Stimulated activated naive CD8-positive, alpha-beta T cell treated with anti-CD3 and anti-CD28 coated beads, Interleukin-15, amount 100 ng/mL, for 72 hours (primary cell): ENCODE results near the gene ZKSCAN3.
A peak's percentile ranks its signal among the peaks of the same experiment; 100 is the strongest.

Experiments
- ATAC-seq: fragments of 150-1000 bp; cut with Tn5 transposase; 2 replicates; pipeline ENCODE4 v1.10.0; 2021; ENCODE audit warnings: mild to moderate bottlenecking, moderate library complexity
- DNase-seq, 2 donors: peaks; one replicate each; pipeline ENCODE4 v3.0.0; 2021 to 2022
- H3K27ac Mint-ChIP-seq, 2 donors: one replicate each; pipeline ENCODE4 v1.8.0; 2022; ENCODE audit warnings: mild to moderate bottlenecking in 2 of 2, mixed read lengths in 2 of 2, moderate library complexity in 2 of 2
- H3K27me3 Mint-ChIP-seq: one replicate; pipeline ENCODE4 v1.8.0; 2022; ENCODE audit warnings: mixed read lengths
- H3K4me1 Mint-ChIP-seq: one replicate; pipeline ENCODE4 v1.8.0; 2022; ENCODE audit warnings: mild to moderate bottlenecking, mixed read lengths
- H3K4me3 Mint-ChIP-seq, 2 donors: one replicate each; pipeline ENCODE4 v1.8.0; 2022; ENCODE audit warnings: mild to moderate bottlenecking in 2 of 2, mixed read lengths in 2 of 2, moderate library complexity in 1 of 2
- H3K9me3 Mint-ChIP-seq, 2 donors: one replicate each; pipeline ENCODE4 v1.8.0; 2022; ENCODE audit warnings: mixed read lengths in 2 of 2

The ZKSCAN3 gene

GRCh38 chr6:28335040-28335563 lies 14.6 kb upstream of the ZKSCAN3 start:
- Mint-ChIP-seq H3K4me3 (no peak overlapping the region), H3K4me1 (peaks cover 17% of the 10 kb centered on the region), H3K9me3 (peaks cover 2 to 8% of the 10 kb centered on the region in 2 donors), H3K27ac (peak overlapping the region in 1 of 2 donors; percentile 47), H3K27me3 (no peaks in the 10 kb centered on the region)
- ATAC-seq (peak; percentile 5), DNase-seq (no peak)

- DNase-seq (peak; percentile 75 to 83), ATAC-seq (peak; percentile 96)
- Mint-ChIP-seq H3K4me1 (peaks cover 17% of the 10 kb centered on the region), H3K27ac (no peak within 1 kb of the TSS), H3K27me3 (no peaks in the 10 kb centered on the region), H3K4me3 (no peak within 1 kb of the TSS), H3K9me3 (peaks cover 8 to 13% of the 10 kb centered on the region in 2 donors)
Measured at GRCh38 chr6:28335564-28336283, 14.0 kb upstream of the ZKSCAN3 start, which contains the start of gene ZSCAN31. Gene ZSCAN31, minus strand, starts transcription at chr6:28336148. Its CDS starts 6,465 bp downstream, at chr6:28329683.

GRCh38 chr6:28336284-28337120 lies 13.2 kb upstream of the ZKSCAN3 start:
- DNase-seq (peak; percentile 18 to 19), ATAC-seq (peak; percentile 37)
- Mint-ChIP-seq H3K9me3 (peaks cover 15 to 17% of the 10 kb centered on the region in 2 donors), H3K27ac (no peak overlapping the region), H3K27me3 (no peaks in the 10 kb centered on the region), H3K4me1 (peaks cover 17% of the 10 kb centered on the region), H3K4me3 (no peak overlapping the region)

- ATAC-seq (no peak), DNase-seq (no peak)
- Mint-ChIP-seq H3K27ac (no peak overlapping the region), H3K4me3 (no peak overlapping the region), H3K9me3 (peaks cover 20 to 21% of the 10 kb centered on the region in 2 donors), H3K4me1 (peaks cover 17% of the 10 kb centered on the region), H3K27me3 (no peaks in the 10 kb centered on the region)
Measured at GRCh38 chr6:28337121-28337520, 12.6 kb upstream of the ZKSCAN3 start.

- H3K27me3 Mint-ChIP-seq: no peaks in the 10 kb centered on the region
- no peak overlapping the region for H3K27ac Mint-ChIP-seq
- H3K4me3 Mint-ChIP-seq: no peak overlapping the region
- no peak for ATAC-seq
- peaks cover 12 to 25% of the 10 kb centered on the region in 2 donors for H3K9me3 Mint-ChIP-seq
- DNase-seq: no peak
- no peaks in the 10 kb centered on the region for H3K4me1 Mint-ChIP-seq
Measured at GRCh38 chr6:28340310-28341095, 9.2 kb upstream of the ZKSCAN3 start.

GRCh38 chr6:28343898-28344677 lies 5.7 kb upstream of the ZKSCAN3 start:
- H3K4me1 Mint-ChIP-seq: no peaks in the 10 kb centered on the region
- no peak for DNase-seq
- ATAC-seq: no peak
- no peak overlapping the region for H3K4me3 Mint-ChIP-seq
- H3K9me3 Mint-ChIP-seq: peaks cover 12 to 25% of the 10 kb centered on the region in 2 donors
- H3K27me3 Mint-ChIP-seq: peaks cover 15% of the 10 kb centered on the region
- H3K27ac Mint-ChIP-seq: no peak overlapping the region

GRCh38 chr6:28345201-28345600 lies 4.5 kb upstream of the ZKSCAN3 start:
- DNase-seq (no peak), ATAC-seq (no peak)
- Mint-ChIP-seq H3K9me3 (peaks cover 10 to 22% of the 10 kb centered on the region in 2 donors), H3K4me1 (peaks cover 7% of the 10 kb centered on the region), H3K4me3 (no peak overlapping the region), H3K27me3 (peaks cover 15% of the 10 kb centered on the region), H3K27ac (no peak overlapping the region)

- Mint-ChIP-seq H3K9me3 (peaks cover 0 to 4% of the 10 kb centered on the region in 2 donors), H3K4me1 (peaks cover 23% of the 10 kb centered on the region), H3K27me3 (peaks cover 15% of the 10 kb centered on the region), H3K27ac (no peak overlapping the region), H3K4me3 (no peak overlapping the region)
- ATAC-seq: no peak
- no peak for DNase-seq
Measured at GRCh38 chr6:28347119-28347518, 2.6 kb upstream of the ZKSCAN3 start.

- ATAC-seq: no peak
- peak overlapping the region; percentile 75 to 99 for H3K27ac Mint-ChIP-seq
- H3K9me3 Mint-ChIP-seq: no peaks in the 10 kb centered on the region
- H3K27me3 Mint-ChIP-seq: peaks cover 15% of the 10 kb centered on the region
- no peak for DNase-seq
- H3K4me1 Mint-ChIP-seq: peaks cover 31% of the 10 kb centered on the region
- H3K4me3 Mint-ChIP-seq: peak overlapping the region; percentile 96 to 100
Measured at GRCh38 chr6:28349344-28349891, 329 bp upstream of the ZKSCAN3 start.

GRCh38 chr6:28351087-28351486 lies 1.3 kb downstream of the ZKSCAN3 start:
- Mint-ChIP-seq H3K4me3 (peak overlapping the region; percentile 39 to 100), H3K4me1 (peaks cover 40% of the 10 kb centered on the region), H3K27ac (no peak overlapping the region), H3K9me3 (no peaks in the 10 kb centered on the region), H3K27me3 (peaks cover 15% of the 10 kb centered on the region)
- no peak for DNase-seq
- ATAC-seq: no peak

- ATAC-seq (no peak), DNase-seq (no peak)
- Mint-ChIP-seq H3K9me3 (no peaks in the 10 kb centered on the region), H3K27me3 (peaks cover 11% of the 10 kb centered on the region), H3K4me1 (peaks cover 45% of the 10 kb centered on the region), H3K4me3 (peak overlapping the region; percentile 51 to 100), H3K27ac (peak overlapping the region in 1 of 2 donors; percentile 39)
Measured at GRCh38 chr6:28351493-28351925, 1.8 kb downstream of the ZKSCAN3 start.

GRCh38 chr6:28353356-28353755 lies 3.6 kb downstream of the ZKSCAN3 start:
- no peak overlapping the region for H3K27ac Mint-ChIP-seq
- no peak for DNase-seq

GRCh38 chr6:28353981-28354676 lies 4.4 kb downstream of the ZKSCAN3 start:
- DNase-seq (no peak), ATAC-seq (no peak)
- Mint-ChIP-seq H3K4me1 (peaks cover 52% of the 10 kb centered on the region), H3K27me3 (no peaks in the 10 kb centered on the region), H3K4me3 (no peak overlapping the region), H3K27ac (no peak overlapping the region), H3K9me3 (no peaks in the 10 kb centered on the region)

More at GRCh38 chr6:28353356-28353755, 3.6 kb downstream of the ZKSCAN3 start:
- no peaks in the 10 kb centered on the region for H3K9me3 Mint-ChIP-seq
- no peak overlapping the region for H3K4me3 Mint-ChIP-seq
- no peak for ATAC-seq
- H3K4me1 Mint-ChIP-seq: peaks cover 52% of the 10 kb centered on the region
- H3K27me3 Mint-ChIP-seq: no peaks in the 10 kb centered on the region
